GM20000 (cell line): ENCODE measurements around the gene PCSK7.

Experiments
- DNase-seq: peaks from one replicate; pipeline ENCODE4 v3.0.0; 2012; ENCODE audit warnings: low spot score
- TF ChIP-seq, protein P1 (sequence below): IDR thresholded peaks from 2 replicates; pipeline ENCODE4 v1.5.1; 2012; ENCODE audit warnings: mild to moderate bottlenecking, control low read depth; ENCODE audit errors: extremely low read depth, missing control alignments

The PCSK7 gene

DNA sequence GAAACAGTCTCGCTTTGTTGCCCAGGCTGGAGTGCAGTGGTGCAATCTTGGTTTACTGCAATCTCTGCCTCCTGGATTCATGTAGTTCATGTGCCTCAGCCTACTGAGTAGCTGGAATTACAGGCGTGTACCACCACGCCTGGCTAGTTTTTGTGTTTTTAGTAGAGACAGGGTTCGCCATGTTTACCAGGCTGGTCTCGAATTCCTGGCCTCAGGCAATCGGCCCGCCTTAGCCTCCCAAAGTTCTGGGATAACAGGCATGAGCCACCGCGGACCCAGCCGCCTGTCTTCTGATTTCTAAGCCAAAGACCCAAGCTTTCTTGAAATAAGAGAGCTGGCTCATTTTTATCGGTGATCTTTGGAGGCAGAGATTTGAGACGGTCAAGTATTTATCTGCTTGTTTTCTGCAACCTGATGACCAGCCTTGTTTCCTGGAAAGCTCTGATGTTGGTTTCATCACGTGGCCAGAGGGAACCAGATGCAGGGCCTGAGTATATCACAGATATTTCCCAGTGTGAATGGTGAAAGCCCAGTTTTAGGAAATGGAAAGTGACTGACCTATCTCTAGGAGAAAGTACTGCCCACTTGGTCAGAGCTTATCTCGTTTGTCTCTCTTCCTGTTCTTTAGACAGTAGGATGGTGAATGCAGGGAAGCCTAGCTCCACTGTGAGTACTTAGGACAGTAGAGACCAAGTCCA, 59.0 kb downstream of the PCSK7 start:
- TF ChIP-seq, protein P1, sequence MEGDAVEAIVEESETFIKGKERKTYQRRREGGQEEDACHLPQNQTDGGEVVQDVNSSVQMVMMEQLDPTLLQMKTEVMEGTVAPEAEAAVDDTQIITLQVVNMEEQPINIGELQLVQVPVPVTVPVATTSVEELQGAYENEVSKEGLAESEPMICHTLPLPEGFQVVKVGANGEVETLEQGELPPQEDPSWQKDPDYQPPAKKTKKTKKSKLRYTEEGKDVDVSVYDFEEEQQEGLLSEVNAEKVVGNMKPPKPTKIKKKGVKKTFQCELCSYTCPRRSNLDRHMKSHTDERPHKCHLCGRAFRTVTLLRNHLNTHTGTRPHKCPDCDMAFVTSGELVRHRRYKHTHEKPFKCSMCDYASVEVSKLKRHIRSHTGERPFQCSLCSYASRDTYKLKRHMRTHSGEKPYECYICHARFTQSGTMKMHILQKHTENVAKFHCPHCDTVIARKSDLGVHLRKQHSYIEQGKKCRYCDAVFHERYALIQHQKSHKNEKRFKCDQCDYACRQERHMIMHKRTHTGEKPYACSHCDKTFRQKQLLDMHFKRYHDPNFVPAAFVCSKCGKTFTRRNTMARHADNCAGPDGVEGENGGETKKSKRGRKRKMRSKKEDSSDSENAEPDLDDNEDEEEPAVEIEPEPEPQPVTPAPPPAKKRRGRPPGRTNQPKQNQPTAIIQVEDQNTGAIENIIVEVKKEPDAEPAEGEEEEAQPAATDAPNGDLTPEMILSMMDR, result no peak
- no peak for DNase-seq

GRCh38 chr11:117171404-117172061, 60.3 kb downstream of the PCSK7 start:
- DNase-seq, result no peak
- TF ChIP-seq, protein P1, result no peak

GRCh38 chr11:117171007-117171403, 60.9 kb downstream of the PCSK7 start:
- DNase-seq, result no peak

GRCh38 chr11:117170210-117170609, 61.7 kb downstream of the PCSK7 start:
- TF ChIP-seq, protein P1, result no peak
- DNase-seq, result no peak

More at GRCh38 chr11:117171007-117171403, 60.9 kb downstream of the PCSK7 start:
- TF ChIP-seq, protein P1, result no peak

GRCh38 chr11:117169736-117170135, 62.1 kb downstream of the PCSK7 start:
- DNase-seq, result no peak
- TF ChIP-seq, protein P1, result no peak

GRCh38 chr11:117166491-117166890, 65.4 kb downstream of the PCSK7 start:
- TF ChIP-seq, protein P1, result no peak

DNA sequence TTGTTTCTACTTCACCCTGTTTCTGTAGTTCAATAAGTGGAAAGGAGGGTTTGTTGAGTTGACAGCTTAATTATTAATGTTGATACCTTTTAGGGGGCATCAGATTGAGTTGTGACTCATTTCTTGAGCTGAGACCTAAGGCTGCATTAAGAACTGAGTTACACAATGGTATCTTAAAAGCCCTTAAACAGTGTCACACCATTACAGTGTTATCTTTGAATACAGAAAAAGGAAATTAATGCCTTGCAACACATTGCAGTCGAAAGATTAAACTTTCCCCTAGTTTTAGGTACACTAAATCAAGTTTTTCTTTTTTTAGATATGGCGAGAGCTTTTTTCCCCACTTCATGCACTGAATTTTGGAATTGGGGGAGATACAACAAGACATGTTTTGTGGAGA, 71.0 kb downstream of the PCSK7 start:
- DNase-seq, result no peak
- TF ChIP-seq, protein P1, result no peak

More at GRCh38 chr11:117166491-117166890, 65.4 kb downstream of the PCSK7 start:
- no peak for DNase-seq
